Measurements from ENCODE around the gene HSP90AA1.
"Not testable (repeated sequence)": the region's sequence is repeated elsewhere in the genome, so short reads cannot be mapped to it uniquely, and the experiment has no call there.

Gene HSP90AA1

DNA sequence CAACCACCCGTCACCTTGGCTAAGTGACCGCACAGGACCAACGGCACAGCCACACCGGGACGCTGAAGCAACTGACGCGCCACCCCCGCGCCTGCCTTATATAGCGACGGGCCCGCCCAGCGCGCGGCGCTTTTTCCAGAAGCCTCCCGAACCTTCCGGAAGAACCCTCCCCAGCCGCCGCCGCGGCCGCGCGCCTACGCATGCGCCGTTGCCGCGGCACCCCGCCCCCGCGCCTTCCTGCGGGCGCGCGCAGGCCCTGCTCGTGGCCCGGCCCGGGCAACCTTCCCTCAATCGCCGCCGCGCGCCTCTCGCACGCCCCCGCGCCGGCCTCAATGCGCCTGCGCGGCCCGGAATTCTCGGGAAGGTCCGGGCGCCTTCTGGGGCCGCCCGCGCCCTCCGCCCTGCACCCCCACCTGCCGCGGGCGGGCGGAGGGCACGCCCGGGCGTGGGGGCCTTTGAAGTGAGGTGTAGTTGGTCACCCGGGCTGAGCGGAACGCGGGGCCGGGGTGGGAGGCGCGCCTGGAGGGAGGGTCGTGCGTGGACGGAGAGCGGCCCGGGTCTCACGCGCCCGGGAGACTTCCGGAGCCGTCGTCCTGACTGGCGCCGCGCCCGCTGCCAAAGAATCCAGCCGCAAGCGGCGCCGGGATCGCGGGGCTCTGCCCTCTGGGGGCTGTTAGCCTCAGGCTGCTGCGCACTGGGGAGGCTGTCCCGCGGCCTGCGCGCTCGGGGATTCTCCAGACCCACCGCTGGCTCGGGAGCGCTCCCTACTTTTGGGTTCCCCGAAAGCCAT is at the start of gene HSP90AA1:
HSP90AA1 (minus strand) TSS at position 73 of the 790 bp plus-strand sequence. CDS start 666 bp downstream, outside the sequence.
- DNase-seq (ENCODE audit: low read depth in 2 of 2) = peak; percentile 93 to 95

DNA sequence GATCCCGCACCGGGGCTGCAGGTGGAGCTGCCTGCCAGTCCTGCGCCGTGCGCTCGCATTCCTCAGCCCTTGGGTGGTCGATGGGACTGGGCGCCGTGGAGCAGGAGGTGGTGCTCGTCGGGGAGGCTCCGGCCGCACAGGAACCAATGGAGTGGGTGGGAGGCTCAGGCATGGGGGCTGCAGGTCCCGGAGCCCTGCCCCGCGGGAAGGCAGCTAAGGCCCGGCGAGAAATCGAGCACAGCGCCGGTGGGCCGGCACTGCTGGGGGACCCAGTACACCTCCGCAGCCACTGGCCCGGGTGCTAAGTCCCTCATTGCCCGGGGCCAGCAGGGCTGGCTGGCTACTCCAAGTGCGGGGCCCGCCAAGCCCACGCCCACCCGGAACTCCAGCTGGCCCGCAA is 48.6 kb upstream of the HSP90AA1 start:
- DNase-seq (ENCODE audit: low read depth in 2 of 2) = not testable (repeated sequence)

DNA sequence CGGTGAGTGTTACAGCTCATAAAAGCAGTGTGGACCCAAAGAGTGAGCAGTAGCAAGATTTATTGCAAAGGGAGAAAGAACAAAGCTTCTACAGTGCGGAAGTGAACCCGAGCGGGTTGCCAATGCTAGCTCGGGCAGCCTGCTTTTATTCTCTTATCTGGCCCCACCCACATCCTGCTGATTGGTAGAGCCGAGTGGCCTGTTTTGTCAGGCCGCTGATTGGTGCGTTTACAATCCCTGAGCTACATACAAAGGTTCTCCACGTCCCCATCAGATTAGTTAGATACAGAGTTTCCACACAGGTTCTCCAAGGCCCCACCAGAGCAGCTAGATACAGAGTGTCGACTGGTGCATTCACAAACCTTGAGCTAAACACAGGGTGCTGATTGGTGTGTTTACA is 47.9 kb upstream of the HSP90AA1 start:
- DNase-seq (ENCODE audit: low read depth in 2 of 2) = not testable (repeated sequence)

GRCh38 chr14:102134021-102134420 is 47.2 kb upstream of the HSP90AA1 start:
- not testable (repeated sequence) for DNase-seq (ENCODE audit: low read depth in 2 of 2)

DNA sequence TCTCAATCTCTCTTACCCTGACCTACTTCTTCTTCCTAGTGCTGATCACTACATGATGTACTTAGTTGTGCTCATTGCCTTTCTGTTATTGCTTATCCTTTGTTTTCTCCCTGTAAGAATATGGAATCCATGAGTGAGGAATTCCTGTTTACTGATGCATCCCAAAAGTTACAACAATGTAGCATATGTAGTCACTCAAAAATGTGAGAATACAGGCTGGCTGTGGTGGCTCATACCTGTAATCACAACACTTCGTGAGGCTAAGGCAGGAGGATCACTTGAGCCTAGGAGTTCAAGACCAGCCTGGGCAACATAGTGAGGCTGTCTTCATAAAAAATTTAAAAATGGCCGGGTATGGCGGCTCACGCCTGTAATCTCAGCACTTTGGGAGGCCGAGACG is 44.9 kb upstream of the HSP90AA1 start:
- no peak for DNase-seq (ENCODE audit: low read depth in 2 of 2)

DNA sequence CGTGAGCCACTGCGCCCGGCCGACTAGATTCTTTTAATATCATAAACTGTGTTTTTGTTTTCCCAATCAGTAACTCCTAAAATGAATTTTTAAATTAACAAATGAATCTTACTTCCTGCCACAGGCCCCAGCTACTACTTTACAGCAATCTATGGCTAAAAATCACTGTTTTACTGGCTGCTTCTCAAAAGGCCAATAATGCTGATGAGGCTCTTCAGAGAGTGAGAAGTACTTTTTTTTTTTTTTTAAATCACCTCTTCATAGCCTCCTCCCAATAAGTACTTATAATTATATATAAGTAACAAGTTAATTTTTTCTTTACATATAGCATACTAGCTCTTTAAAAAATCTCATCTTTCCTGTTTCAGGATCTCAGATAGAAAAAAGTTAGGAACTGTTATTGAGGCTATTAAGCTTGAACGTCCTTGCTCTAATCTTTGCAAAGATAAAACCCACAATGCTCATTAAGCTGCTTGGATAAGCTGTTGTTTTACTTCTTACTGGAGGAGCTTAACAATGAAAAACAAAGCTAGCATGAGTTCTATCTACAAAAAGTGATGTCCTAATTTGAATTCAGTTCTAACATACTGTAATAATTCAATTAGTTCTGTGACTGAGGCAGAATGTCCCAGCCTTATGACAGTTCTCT is 40.1 kb upstream of the HSP90AA1 start:
- no peak for DNase-seq (ENCODE audit: low read depth in 2 of 2)

GRCh38 chr14:102125546-102125945 is 38.7 kb upstream of the HSP90AA1 start:
- no peak for DNase-seq (ENCODE audit: low read depth in 2 of 2)

- DNase-seq (ENCODE audit: low read depth in 2 of 2) = no peak
Measured at GRCh38 chr14:102124419-102124818, 37.6 kb upstream of the HSP90AA1 start.

DNA sequence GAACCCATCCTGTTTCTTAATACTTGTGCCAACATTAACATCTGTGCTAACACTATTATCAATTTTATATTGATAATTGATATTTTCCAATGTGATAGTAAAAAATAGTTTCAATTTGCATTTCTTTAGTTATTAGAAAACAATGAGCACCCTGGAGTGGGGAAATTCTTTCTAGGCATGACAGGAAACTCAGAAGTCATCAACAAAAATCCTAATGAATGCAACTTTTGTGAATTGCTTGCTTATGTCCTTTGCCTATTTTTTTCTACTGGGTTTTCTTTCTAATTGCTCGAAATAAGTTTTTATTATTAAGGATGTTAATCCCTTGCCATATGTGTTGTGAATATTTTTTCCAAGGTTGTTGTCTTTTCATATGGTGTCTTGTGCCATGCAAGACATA is 34.7 kb upstream of the HSP90AA1 start:
- no peak for DNase-seq (ENCODE audit: low read depth in 2 of 2)

DNA sequence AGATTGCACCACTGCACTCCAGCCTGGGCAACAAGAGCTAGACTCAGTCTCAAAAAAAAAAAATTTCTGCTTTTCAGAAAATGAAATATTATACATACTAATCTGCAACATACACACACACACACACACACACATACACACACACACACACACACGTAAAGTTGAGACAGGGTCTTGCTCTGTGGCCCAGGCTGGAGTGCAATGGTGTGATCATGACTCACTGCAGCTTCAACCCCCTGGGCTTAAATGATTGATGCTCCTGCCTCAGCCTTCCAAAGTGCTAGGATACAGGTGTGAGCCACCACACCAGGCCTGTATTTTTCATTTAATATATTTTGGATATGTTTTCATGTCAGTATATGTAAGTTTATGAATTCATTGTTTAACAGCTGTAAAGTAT is 34.0 kb upstream of the HSP90AA1 start:
- DNase-seq (ENCODE audit: low read depth in 2 of 2) = no peak

DNA sequence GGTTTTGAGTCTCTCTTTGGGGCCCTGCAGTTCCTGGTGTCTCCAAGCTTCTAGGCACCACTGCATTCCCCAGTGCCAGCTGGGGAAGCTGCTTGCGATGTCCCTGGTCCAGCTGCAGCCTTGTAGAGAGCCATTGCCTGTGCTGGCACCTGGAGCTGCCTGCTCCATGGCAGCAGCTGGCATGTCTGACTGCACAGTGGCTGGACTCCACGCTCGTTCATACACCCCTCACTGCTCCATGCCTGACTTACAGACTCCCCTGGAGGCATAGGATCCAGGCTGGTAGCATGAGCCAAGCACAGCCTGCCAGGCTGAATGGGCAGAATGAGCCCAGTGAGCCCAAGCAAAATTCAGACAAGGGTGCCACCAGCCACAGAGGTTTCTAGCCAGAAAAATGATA is 31.0 kb upstream of the HSP90AA1 start:
- DNase-seq (ENCODE audit: low read depth in 2 of 2) = no peak

DNA sequence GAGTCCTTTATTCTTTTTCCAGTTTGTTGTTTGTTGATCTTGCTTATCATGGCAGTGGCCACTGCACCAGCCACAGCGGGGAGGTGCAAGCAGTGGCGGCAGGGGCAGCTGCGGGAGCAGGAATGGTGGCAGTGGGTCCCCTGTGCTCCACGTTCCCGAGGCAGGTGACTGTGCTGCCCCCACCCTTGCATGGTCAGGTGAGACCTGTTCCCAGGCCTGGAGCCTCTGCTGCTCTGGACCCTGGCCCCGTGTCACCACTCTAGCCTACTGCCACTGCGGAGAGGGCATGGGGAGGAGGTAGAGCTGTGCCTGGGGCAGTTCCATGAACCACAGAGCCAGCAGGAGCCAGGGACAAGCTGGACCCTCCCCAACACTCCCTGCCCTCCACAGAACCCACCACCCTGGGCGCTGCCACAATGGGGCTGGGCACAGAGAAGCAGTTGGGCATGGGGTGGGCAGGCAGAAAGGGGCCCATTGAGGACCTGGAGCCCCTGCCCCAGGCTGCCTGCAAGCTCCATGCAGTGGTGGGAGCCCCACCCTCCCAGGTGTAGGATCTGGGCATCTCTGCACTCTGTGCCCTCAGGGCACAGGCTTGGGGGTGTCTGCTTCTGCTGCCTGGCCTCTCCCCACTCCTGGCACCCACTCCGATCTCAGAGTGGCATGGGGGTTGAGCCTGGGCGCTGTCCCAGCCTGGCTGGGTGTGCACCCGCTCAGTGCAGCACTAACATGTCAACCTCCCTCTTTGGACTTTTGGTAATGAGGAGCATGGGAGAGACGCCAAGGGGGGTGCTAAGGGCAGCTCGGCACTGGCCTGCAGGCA is 29.7 kb upstream of the HSP90AA1 start:
- DNase-seq (ENCODE audit: low read depth in 2 of 2) = no peak

GRCh38 chr14:102111101-102111500 is 24.3 kb upstream of the HSP90AA1 start:
- no peak for DNase-seq (ENCODE audit: low read depth in 2 of 2)

DNA sequence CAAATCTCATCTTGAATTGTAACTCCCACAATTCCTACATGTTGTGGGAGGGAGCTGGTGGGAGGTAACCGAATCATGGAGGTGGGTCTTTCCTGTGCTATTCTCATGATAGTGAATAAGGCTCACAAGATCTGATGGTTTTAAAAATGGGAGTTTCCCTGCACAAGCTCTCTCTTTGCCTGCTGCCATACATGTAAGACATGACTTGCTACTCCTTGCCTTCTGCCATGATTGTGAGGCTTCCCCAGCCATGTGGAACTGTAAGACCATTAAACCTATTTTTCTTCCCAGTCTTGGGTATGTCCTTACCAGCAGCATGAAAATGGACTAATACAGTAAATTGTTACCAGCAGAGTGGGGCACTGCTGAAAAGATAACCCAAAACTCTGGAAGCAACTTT is 22.5 kb upstream of the HSP90AA1 start:
- not testable (repeated sequence) for DNase-seq (ENCODE audit: low read depth in 2 of 2)

DNA sequence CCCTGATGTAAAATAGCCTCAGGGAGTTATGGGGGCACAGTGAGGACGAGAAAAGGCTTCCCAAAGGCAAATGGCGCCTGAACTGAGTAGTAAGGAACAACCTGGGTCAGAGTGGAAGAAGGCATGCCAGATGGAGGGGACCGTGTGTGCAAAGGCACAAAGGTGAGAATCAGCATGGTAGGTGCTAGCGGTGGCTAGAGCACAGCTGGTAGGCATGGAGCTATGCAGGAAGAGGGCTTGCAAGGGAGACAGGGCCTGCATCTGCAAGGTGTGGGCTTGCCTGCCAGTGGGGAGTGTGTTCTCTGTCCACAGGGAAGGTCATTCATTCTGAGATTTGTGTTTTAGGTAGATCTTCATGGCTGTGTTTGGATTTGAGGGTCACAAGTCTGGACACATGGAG is 18.5 kb upstream of the HSP90AA1 start:
- DNase-seq (ENCODE audit: low read depth in 2 of 2) = no peak

- DNase-seq (ENCODE audit: low read depth in 2 of 2) = no peak
Measured at GRCh38 chr14:102103062-102103695, 16.3 kb upstream of the HSP90AA1 start.

DNA sequence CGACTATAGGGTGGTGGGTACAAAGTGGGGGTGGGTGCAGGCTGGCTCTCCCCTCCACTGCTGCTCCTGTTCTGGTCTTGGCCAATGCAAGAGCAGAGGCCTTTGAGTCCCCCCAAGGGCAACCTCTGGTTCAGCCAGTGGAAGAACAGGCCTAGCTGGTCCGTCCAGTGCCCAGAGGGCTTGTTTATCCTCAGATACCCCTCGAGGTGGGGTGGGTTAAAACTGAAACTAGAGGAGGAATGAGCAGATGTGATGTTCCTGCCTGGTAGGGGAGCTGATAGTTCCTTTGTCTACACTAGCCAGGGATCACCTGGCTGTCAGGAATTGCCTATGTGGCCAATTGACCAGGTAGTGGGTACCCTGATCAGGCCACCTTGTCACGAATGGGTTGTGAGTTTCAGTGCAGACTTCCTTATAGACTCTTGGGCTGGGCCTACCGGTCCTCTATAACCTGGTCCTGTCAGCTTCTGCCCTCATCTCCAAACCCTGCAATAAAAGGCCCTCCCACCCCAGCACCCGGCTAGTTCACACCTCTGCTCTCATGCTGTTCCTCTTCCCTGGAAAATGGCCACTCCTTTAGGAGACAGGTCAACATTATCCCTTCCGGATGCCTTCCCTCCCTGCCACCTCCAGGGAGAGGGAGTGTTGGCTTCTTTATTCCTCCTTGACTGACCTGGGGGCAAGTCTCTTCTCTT is 10.7 kb upstream of the HSP90AA1 start:
- no peak for DNase-seq (ENCODE audit: low read depth in 2 of 2)

DNA sequence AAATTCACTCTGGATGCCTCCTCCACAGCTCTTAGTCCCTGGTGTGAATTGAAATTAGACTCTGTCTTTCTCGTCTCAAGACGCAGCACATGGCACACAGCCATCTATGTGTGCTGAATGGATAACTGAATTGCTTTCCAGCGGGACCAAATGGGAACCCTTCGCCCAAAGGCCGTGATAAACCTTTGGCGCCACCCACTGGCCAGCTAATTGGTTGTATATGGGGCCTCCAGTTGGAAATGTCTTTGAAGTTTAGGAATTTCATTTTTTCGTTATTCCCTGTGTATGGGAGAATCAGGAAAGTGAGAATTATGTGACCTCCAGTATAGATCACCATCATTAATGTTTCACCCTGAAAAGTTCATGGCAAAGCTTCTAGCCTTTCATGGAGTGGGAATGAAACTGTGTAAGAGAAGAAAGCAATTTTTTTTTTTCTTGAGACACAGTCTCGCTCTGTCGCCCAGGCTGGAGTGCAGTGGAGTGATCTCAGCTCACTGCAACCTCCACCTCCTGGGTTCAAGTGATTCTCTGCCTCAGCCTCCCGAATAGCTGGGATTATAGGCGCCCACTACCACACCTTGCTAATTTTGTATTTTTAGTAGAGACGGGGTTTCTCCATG is 9.8 kb upstream of the HSP90AA1 start:
- peak; percentile 54 to 59 for DNase-seq (ENCODE audit: low read depth in 2 of 2)

DNA sequence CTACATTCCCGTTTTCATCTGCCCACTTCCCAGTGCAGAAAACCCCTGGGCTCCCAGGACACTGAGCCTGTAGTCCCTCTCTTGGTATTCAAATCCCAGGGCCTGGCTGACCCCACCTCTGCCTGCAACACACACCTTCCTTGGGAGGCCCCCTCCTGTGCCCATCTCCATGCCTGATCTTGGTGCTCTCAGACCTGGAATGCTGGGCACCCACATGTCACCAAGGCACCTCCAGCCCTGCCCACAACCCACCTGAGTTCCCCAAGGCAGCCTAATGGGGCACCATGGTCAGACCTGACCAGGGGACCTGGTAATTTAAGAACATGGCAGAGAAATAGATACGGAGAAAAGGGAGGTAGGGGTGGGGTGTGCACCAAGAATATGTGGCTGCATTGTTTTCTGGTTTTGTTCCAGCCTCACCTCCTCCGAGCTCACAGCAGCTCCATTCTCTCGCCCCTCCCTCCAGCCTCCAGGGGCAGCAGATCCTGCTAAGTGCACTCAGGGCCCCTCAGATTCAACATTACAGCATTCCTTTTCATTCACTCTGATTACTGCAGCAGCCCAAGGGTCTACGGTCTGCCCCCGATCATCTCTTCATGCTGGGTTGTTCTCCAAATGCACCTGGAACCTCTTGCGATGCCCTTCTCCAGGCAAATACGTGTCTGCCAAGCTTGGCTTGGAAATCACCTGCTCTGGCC is 9.2 kb upstream of the HSP90AA1 start:
- no peak for DNase-seq (ENCODE audit: low read depth in 2 of 2)

- DNase-seq (ENCODE audit: low read depth in 2 of 2) = no peak
Measured at GRCh38 chr14:102095231-102095870, 8.5 kb upstream of the HSP90AA1 start.

Data from stimulated activated CD8-positive, alpha-beta memory T cell treated with anti-CD3 and anti-CD28 coated beads, Interleukin-2, amount 100 ng/mL, for 48 hours (primary cell).